ENCODE results near the gene ADNP.

ADNP gene

GRCh38 chr20:50855498-50856474 is 75.5 kb downstream of the ADNP start:
- DNase-seq (ENCODE audit: low read depth, low spot score), result no peak
- H3K27ac ChIP-seq, result no peak overlapping the region

GRCh38 chr20:50854506-50855249 is 76.6 kb downstream of the ADNP start:
- no peak for DNase-seq (ENCODE audit: low read depth, low spot score)
- H3K27ac ChIP-seq, result no peak overlapping the region

- no peak overlapping the region for H3K27ac ChIP-seq
- no peak for DNase-seq (ENCODE audit: low read depth, low spot score)
Measured at GRCh38 chr20:50852085-50852484, 79.2 kb downstream of the ADNP start.

GRCh38 chr20:50850721-50851286 is 80.4 kb downstream of the ADNP start:
- no peak overlapping the region for H3K27ac ChIP-seq
- no peak for DNase-seq (ENCODE audit: low read depth, low spot score)

- no peak for DNase-seq (ENCODE audit: low read depth, low spot score)
- peak overlapping the region; percentile 26 for H3K27ac ChIP-seq
Measured at GRCh38 chr20:50848846-50849673, 82.2 kb downstream of the ADNP start.

- no peak for DNase-seq (ENCODE audit: low read depth, low spot score)
- peak overlapping the region; percentile 26 for H3K27ac ChIP-seq
Measured at GRCh38 chr20:50848341-50848808, 82.9 kb downstream of the ADNP start.

- no peak for DNase-seq (ENCODE audit: low read depth, low spot score)
- peak overlapping the region; percentile 82 for H3K27ac ChIP-seq
Measured at GRCh38 chr20:50845566-50846215, 85.5 kb downstream of the ADNP start.

GRCh38 chr20:50844430-50845100 is 86.7 kb downstream of the ADNP start:
- peak; percentile 98 for DNase-seq (ENCODE audit: low read depth, low spot score)
- peak overlapping the region; percentile 82 for H3K27ac ChIP-seq

- H3K27ac ChIP-seq, result peak overlapping the region; percentile 82
- peak; percentile 68 for DNase-seq (ENCODE audit: low read depth, low spot score)
Measured at GRCh38 chr20:50843331-50844276, 87.6 kb downstream of the ADNP start.

GRCh38 chr20:50842821-50843220 is 88.4 kb downstream of the ADNP start:
- no peak for DNase-seq (ENCODE audit: low read depth, low spot score)
- H3K27ac ChIP-seq, result peak overlapping the region; percentile 82
